ENCODE measurements around the gene NFATC3. TPM values are rescaled to one million over a fixed set of nuclear protein-coding genes. Genes with fewer than 3 reads are reported as not detected.

Gene NFATC3
- total RNA-seq = 100 to 1,000 TPM in 2 of 5 donors, 10 to 100 TPM in 3; 20.1 to 385 (median 23.9) TPM
- 1 to 10 TPM; 5.5 to 5.8 (median 5.6) TPM for polyA plus RNA-seq
- long read RNA-seq, donor 1 = 0 reads
- long read RNA-seq, donor 2, partial matches to known transcripts = 0 of 7 reads
- long read RNA-seq, donor 2, other reads (novel, unspliced or antisense) = 5 of 7 reads
- long read RNA-seq, donor 3 = 0 reads
- long read RNA-seq, donor 4 = 0 reads
- long read RNA-seq, donor 5, partial matches to known transcripts = 16 of 17 reads
- long read RNA-seq, donor 5, other reads (novel, unspliced or antisense) = 0 of 17 reads
- long read RNA-seq, donor 6, full-length matches to known transcripts = 1 of 12 reads
- long read RNA-seq, donor 6, partial matches to known transcripts = 11 of 12 reads
- long read RNA-seq, donor 6, other reads (novel, unspliced or antisense) = 0 of 12 reads
- long read RNA-seq, donor 7, full-length matches to known transcripts = 3 of 3 reads
- long read RNA-seq, donor 7, partial matches to known transcripts = 0 of 3 reads
- long read RNA-seq, donor 7, other reads (novel, unspliced or antisense) = 0 of 3 reads
- long read RNA-seq, donor 8, partial matches to known transcripts = 0 of 1 reads
- long read RNA-seq, donor 8, other reads (novel, unspliced or antisense) = 0 of 1 reads
- long read RNA-seq, donor 9 = 0 reads
- long read RNA-seq, donor 10, full-length matches to known transcripts = 2 of 2 reads
- long read RNA-seq, donor 10, partial matches to known transcripts = 0 of 2 reads
- long read RNA-seq, donor 10, other reads (novel, unspliced or antisense) = 0 of 2 reads

DNA sequence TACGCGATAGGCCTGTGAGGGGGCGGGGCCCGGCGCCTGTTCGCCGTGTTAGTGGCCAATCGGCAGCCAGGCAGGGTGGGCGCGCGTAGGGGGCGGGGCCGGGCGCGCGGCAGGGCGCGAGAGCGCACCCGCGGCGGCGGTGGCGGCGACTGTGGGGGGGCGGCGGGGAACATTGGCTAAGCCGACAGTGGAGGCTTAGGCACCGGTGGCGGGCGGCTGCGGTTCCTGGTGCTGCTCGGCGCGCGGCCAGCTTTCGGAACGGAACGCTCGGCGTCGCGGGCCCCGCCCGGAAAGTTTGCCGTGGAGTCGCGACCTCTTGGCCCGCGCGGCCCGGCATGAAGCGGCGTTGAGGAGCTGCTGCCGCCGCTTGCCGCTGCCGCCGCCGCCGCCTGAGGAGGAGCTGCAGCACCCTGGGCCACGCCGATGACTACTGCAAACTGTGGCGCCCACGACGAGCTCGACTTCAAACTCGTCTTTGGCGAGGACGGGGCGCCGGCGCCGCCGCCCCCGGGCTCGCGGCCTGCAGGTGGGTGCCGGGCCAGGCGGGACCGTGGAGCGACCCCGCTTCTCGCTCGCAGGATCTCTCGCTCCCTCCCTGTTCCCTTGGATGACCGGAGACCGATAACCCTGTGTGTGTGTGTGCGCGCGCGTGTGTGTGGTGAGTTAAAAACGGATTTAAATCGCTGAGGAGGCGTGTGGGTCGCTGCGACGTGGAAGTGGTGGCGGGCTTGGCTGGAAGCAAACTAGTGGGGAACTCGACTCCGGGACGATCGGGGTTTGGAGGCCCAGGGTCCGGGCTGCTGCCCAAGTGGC lies at the start of gene NFATC3:
TSS of gene NFATC3 (plus strand) at position 112 of the 813 bp plus-strand sequence. CDS start at position 424, 312 bp downstream.
- TF ChIP-seq POLR2AphosphoS5 (IDR thresholded peaks at IDR 0.05) = peak in 2 of 3 donors; percentile 36 to 56
- TF ChIP-seq, protein P1, sequence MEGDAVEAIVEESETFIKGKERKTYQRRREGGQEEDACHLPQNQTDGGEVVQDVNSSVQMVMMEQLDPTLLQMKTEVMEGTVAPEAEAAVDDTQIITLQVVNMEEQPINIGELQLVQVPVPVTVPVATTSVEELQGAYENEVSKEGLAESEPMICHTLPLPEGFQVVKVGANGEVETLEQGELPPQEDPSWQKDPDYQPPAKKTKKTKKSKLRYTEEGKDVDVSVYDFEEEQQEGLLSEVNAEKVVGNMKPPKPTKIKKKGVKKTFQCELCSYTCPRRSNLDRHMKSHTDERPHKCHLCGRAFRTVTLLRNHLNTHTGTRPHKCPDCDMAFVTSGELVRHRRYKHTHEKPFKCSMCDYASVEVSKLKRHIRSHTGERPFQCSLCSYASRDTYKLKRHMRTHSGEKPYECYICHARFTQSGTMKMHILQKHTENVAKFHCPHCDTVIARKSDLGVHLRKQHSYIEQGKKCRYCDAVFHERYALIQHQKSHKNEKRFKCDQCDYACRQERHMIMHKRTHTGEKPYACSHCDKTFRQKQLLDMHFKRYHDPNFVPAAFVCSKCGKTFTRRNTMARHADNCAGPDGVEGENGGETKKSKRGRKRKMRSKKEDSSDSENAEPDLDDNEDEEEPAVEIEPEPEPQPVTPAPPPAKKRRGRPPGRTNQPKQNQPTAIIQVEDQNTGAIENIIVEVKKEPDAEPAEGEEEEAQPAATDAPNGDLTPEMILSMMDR (IDR thresholded peaks at IDR 0.05) = no peak
- Histone ChIP-seq H3K9me3 (no peaks in the 10 kb centered on the region), H3K36me3 (no peaks in the 10 kb centered on the region), H3K4me1 (peaks cover 44 to 82% (median 57%) of the 10 kb centered on the region in 4 donors), H3K4me3 (peak within 1 kb of the TSS; percentile 81 to 94 (median 84)), H3K27ac (peak within 1 kb of the TSS; percentile 93 to 97 (median 96)), H3K27me3 (no peaks in the 10 kb centered on the region)
- intact Hi-C loops (cut with DNase I; ENCODE audit: low total_unique reads) = no loop called here
- 0 to 1% (median 1%) methylated on average over 31 to 104 of the region's 104 CpGs for WGBS, 5 donors
- DNase-seq = peak; percentile 99

DNA sequence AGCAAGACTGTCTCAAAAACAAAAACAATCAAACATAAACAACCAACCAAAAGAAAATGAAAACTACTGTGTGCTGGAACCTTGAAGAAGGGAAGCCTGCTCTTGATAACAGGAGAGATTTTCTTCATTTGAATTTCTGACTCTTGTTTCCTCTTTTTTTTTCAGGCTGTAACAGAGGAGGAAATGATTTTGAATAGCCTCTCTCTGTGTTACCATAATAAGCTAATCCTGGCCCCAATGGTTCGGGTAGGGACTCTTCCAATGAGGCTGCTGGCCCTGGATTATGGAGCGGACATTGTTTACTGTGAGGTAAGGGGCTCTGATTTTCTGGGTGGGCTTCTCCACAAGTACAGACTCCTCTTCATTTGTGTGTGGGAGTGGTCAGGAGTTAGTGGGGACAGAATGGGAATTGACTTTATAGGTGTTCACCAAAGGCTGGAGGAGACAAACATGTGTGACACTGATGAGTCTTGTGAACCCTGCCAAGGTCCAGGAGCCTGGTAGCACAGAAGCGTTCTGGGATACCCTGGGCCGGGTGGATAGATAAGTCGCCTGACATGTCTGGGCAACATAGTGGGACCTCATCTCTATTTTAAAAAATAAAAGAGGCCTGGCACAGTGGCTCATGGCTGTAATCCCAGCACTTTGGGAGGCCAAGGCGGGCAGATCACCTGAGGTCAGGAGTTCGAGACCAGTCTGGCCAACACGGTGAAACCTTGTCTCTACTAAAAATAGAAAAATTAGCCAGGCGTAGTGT lies 47.2 kb upstream of the NFATC3 start:
- Histone ChIP-seq H3K27ac (peak overlapping the region in 3 of 5 donors; percentile 20 to 49 (median 48)), H3K4me3 (no peak overlapping the region), H3K27me3 (no peaks in the 10 kb centered on the region), H3K4me1 (peaks cover 0 to 23% (median 3%) of the 10 kb centered on the region in 4 donors), H3K36me3 (peaks cover 0 to 33% (median 28%) of the 10 kb centered on the region in 4 donors), H3K9me3 (no peaks in the 10 kb centered on the region)
- 87 to 93% (median 92%) methylated on average over 9 of the region's 9 CpGs for WGBS, 5 donors
- no peak for DNase-seq
- TF ChIP-seq POLR2AphosphoS5 (IDR thresholded peaks at IDR 0.05) (no peak), POLR2A (IDR thresholded peaks at IDR 0.05) (no peak), EP300 (IDR thresholded peaks at IDR 0.05) (no peak)
- TF ChIP-seq, protein P1 (IDR thresholded peaks at IDR 0.05) = no peak
- intact Hi-C loops (cut with DNase I; ENCODE audit: low total_unique reads) = loop anchor here (5.0 to 10.0 kb wide), 2 partner anchors 46 to 223 kb away; no protein-coding TSS in a partner anchor

DNA sequence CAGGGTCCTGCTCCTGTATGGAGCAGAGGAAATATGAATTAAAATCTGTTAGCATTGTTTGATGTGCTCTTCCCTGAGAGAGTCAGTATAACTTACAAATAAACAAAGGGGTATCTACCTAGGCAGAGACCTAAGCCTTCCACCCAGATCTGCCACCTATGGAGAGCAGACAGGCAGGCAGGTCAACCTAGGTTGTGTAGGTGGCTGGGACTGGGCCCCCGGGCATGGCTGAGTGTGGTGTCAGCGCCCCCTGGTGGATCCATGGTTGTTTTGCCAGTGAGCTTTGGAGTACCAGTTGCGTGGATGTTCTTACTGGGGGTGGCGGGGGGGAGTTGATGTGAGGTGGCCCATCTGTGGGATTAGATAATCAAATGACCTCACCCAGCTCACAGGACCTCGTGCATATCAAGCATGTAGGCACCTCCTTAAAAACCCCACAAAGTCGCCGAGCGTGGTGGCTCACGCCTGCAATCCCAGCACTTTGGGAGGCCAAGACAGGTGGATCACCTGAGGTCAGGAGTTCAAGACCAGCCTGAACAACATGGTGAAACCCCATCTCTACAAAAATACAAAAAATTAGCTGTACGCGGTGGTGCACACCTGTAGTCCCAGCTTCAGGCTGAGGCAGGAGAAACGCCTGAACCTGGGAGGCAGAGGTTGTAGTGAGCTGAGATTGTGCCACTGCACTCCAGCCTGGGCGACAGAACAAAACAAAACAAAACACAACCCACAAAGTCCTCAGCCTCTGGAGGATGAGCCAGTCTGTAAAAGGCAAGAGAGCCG lies 44.5 kb upstream of the NFATC3 start:
- Histone ChIP-seq H3K27ac (peak overlapping the region in 2 of 5 donors; percentile 22 to 24), H3K4me3 (no peak overlapping the region), H3K36me3 (peaks cover 0 to 43% (median 35%) of the 10 kb centered on the region in 4 donors), H3K27me3 (no peaks in the 10 kb centered on the region), H3K4me1 (peaks cover 0 to 23% (median 3%) of the 10 kb centered on the region in 4 donors), H3K9me3 (no peaks in the 10 kb centered on the region)
- peak; percentile 90 for DNase-seq
- WGBS, 5 donors = 61 to 78% (median 66%) methylated on average over 11 to 14 of the region's 14 CpGs
- TF ChIP-seq POLR2A (IDR thresholded peaks at IDR 0.05) = no peak
- TF ChIP-seq POLR2AphosphoS5 (IDR thresholded peaks at IDR 0.05) = peak in 1 of 3 donors; percentile 35
- TF ChIP-seq EP300 (IDR thresholded peaks at IDR 0.05) = no peak
- TF ChIP-seq, protein P1 (IDR thresholded peaks at IDR 0.05) = peak in 5 of 7 experiments; percentile 81 to 90 (median 89)
- intact Hi-C loops (cut with DNase I; ENCODE audit: low total_unique reads) = loop anchor here (5.0 kb wide), 1 partner anchor 158 kb away; the partner anchor contains the start of gene NRN1L
